OCI-LY7 (cell line): Measurements from ENCODE around the gene P4HA3.

ENCODE experiments used
- EZH2phosphoT487 ChIP-seq: fragments of 200-600 bp; sonication (generic); IDR thresholded peaks from 2 replicates; pipeline ENCODE4 v1.6.1; 2018; ENCODE audit warnings: low read depth, borderline replicate concordance, mild to moderate bottlenecking, mixed run types, antibody characterized with exemption, low read length, moderate library complexity, mixed read lengths
- TF ChIP-seq, protein P1 (sequence below): fragments of 200-600 bp; sonication (generic); conservative IDR thresholded peaks from 2 replicates; pipeline ENCODE4 v1.5.1; 2014; ENCODE audit warnings: mild to moderate bottlenecking, antibody characterized with exemption, low read length, moderate library complexity, mixed read lengths

DNA sequence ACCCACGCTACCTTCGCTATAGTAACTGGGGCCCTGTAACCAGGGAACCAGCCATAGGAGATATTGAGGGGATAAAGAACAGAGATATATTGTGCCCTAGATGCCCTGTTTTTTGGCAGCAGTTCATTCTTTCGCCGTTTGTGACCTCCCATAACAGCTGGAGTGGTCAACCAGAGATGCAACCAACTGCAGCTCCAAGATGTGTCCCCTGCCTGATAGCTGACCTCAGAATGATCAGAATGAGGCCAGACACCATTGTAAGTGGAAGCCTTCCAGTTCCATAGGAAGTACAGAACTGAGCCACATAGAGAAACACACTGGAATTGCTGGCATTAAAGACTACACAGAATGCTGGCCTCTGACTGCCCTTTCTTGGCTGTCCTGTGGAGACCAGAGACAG is 39.2 kb downstream of the P4HA3 start:
- TF ChIP-seq, protein P1, sequence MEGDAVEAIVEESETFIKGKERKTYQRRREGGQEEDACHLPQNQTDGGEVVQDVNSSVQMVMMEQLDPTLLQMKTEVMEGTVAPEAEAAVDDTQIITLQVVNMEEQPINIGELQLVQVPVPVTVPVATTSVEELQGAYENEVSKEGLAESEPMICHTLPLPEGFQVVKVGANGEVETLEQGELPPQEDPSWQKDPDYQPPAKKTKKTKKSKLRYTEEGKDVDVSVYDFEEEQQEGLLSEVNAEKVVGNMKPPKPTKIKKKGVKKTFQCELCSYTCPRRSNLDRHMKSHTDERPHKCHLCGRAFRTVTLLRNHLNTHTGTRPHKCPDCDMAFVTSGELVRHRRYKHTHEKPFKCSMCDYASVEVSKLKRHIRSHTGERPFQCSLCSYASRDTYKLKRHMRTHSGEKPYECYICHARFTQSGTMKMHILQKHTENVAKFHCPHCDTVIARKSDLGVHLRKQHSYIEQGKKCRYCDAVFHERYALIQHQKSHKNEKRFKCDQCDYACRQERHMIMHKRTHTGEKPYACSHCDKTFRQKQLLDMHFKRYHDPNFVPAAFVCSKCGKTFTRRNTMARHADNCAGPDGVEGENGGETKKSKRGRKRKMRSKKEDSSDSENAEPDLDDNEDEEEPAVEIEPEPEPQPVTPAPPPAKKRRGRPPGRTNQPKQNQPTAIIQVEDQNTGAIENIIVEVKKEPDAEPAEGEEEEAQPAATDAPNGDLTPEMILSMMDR, result no peak
- TF ChIP-seq EZH2phosphoT487, result no peak
